ENCODE measurements around the gene ERBB4.
A peak's percentile ranks its signal among the peaks of the same experiment; 100 is the strongest.

ERBB4 gene

DNA sequence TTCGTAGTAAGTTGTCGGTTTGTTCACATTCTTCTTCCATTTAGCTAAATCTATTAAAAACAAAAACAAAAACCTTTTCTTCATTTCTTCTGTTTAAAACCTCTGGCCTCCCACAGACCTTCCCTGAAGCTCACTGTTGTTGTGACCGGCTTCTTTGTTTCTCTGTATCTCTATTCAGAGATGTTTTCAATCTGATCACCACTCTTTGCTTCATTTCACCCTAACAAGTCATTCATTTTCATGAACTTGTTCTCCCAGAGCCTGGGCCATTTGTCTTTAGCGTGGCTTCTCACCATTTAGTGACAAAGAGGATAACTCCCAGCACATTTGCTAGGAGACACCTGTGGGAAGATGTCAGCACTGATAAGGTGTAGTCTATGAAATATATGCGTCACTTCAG is 794.2 kb downstream of the ERBB4 start:
- H3K27me3 ChIP-seq (ENCODE audit: insufficient read depth, low read length, poor library complexity, severe bottlenecking) = no peaks in the 10 kb centered on the region
- no peaks in the 10 kb centered on the region for H4K20me1 ChIP-seq (ENCODE audit: insufficient read depth, low read length, poor library complexity, severe bottlenecking)
- no peaks in the 10 kb centered on the region for H3K9me2 ChIP-seq (replicated peaks; ENCODE audit: low read depth, low read length)
- H3K9me3 ChIP-seq (ENCODE audit: insufficient read depth, low read depth, low read length) = no peaks in the 10 kb centered on the region
- H2AFZ ChIP-seq (ENCODE audit: low read length) = peak overlapping the region; percentile 62; the same call in 1 of the 2 replicates
- H3K79me2 ChIP-seq (ENCODE audit: insufficient read depth, low read length) = no peaks in the 10 kb centered on the region
- TF ChIP-seq, protein P1, sequence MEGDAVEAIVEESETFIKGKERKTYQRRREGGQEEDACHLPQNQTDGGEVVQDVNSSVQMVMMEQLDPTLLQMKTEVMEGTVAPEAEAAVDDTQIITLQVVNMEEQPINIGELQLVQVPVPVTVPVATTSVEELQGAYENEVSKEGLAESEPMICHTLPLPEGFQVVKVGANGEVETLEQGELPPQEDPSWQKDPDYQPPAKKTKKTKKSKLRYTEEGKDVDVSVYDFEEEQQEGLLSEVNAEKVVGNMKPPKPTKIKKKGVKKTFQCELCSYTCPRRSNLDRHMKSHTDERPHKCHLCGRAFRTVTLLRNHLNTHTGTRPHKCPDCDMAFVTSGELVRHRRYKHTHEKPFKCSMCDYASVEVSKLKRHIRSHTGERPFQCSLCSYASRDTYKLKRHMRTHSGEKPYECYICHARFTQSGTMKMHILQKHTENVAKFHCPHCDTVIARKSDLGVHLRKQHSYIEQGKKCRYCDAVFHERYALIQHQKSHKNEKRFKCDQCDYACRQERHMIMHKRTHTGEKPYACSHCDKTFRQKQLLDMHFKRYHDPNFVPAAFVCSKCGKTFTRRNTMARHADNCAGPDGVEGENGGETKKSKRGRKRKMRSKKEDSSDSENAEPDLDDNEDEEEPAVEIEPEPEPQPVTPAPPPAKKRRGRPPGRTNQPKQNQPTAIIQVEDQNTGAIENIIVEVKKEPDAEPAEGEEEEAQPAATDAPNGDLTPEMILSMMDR (conservative IDR thresholded peaks at IDR 0.05; ENCODE audit: low read length) = no peak
- TF ChIP-seq EZH2phosphoT487 (IDR thresholded peaks at IDR 0.05; ENCODE audit: borderline replicate concordance) = no peak
- peaks cover 15% of the 10 kb centered on the region for H3K4me1 ChIP-seq (ENCODE audit: insufficient read depth, low read length, poor library complexity, severe bottlenecking)
- H3K36me3 ChIP-seq (ENCODE audit: insufficient read depth, low read length) = no peaks in the 10 kb centered on the region
- H3K9ac ChIP-seq (ENCODE audit: low read depth, low read length, poor library complexity, severe bottlenecking) = no peak overlapping the region
- no peak overlapping the region for H3K4me2 ChIP-seq (ENCODE audit: low read depth, low read length, poor library complexity, severe bottlenecking)
- no peaks in the 10 kb centered on the region for H3F3A ChIP-seq (ENCODE audit: low read depth)
- H3K4me3 ChIP-seq (ENCODE audit: low read length, poor library complexity, severe bottlenecking) = no peak overlapping the region

DNA sequence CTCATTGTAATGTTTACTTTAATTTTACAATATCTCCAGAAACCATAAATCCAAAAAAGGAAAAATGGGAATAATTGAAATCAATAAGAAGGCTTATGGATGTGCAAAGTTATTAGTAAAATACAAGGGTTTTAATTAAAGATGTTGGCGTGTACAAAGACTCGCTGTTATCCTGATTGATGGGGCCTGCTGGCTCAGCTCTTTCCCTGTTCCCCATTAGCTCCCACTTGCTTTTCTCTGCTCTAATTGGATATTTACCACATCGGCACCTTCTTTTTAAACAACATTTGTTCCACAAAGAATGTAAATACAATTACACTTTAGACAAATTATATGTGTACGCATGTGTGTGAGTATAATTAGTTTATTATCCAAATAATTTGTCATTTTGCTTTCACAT is 796.6 kb downstream of the ERBB4 start:
- peaks cover 15% of the 10 kb centered on the region for H3K4me1 ChIP-seq (ENCODE audit: insufficient read depth, low read length, poor library complexity, severe bottlenecking)
- H3K9me3 ChIP-seq (ENCODE audit: insufficient read depth, low read depth, low read length) = no peaks in the 10 kb centered on the region
- no peaks in the 10 kb centered on the region for H3K36me3 ChIP-seq (ENCODE audit: insufficient read depth, low read length)
- H4K20me1 ChIP-seq (ENCODE audit: insufficient read depth, low read length, poor library complexity, severe bottlenecking) = no peaks in the 10 kb centered on the region
- TF ChIP-seq, protein P1 (conservative IDR thresholded peaks at IDR 0.05; ENCODE audit: low read length) = no peak
- H3K4me2 ChIP-seq (ENCODE audit: low read depth, low read length, poor library complexity, severe bottlenecking) = no peak overlapping the region
- H3K27me3 ChIP-seq (ENCODE audit: insufficient read depth, low read length, poor library complexity, severe bottlenecking) = no peaks in the 10 kb centered on the region
- H2AFZ ChIP-seq (ENCODE audit: low read length) = no peak overlapping the region
- no peak overlapping the region for H3K9ac ChIP-seq (ENCODE audit: low read depth, low read length, poor library complexity, severe bottlenecking)
- H3K4me3 ChIP-seq (ENCODE audit: low read length, poor library complexity, severe bottlenecking) = no peak overlapping the region
- H3K9me2 ChIP-seq (replicated peaks; ENCODE audit: low read depth, low read length) = no peaks in the 10 kb centered on the region
- H3K79me2 ChIP-seq (ENCODE audit: insufficient read depth, low read length) = no peaks in the 10 kb centered on the region
- H3F3A ChIP-seq (ENCODE audit: low read depth) = no peaks in the 10 kb centered on the region

DNA sequence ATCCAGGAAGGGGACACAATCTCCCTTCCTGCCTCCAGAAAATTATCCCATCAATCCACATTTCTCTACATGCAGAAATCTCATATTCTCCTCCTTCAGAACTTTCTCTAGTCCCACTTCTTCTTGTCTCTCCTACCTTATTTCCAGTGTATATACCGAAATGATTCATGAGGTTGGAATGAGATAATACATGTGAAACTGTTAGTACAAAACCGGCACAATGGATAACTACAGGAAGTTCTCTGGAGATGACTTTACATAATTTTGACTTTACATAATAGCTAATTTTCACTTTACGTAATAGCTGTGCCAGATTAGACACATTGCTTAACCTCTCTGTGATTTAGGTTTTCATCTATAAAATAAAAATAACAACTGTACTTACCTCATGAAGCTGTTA is 801.3 kb downstream of the ERBB4 start:
- H3K36me3 ChIP-seq (ENCODE audit: insufficient read depth, low read length) = no peaks in the 10 kb centered on the region
- no peaks in the 10 kb centered on the region for H4K20me1 ChIP-seq (ENCODE audit: insufficient read depth, low read length, poor library complexity, severe bottlenecking)
- H3K4me1 ChIP-seq (ENCODE audit: insufficient read depth, low read length, poor library complexity, severe bottlenecking) = no peaks in the 10 kb centered on the region
- H2AFZ ChIP-seq (ENCODE audit: low read length) = 0 out of 2 replicates have a peak overlapping the region, but pooled peaks have one; percentile 32
- TF ChIP-seq, protein P1 (conservative IDR thresholded peaks at IDR 0.05; ENCODE audit: low read length) = no peak
- TF ChIP-seq EZH2phosphoT487 (IDR thresholded peaks at IDR 0.05; ENCODE audit: borderline replicate concordance) = no peak
- H3K9ac ChIP-seq (ENCODE audit: low read depth, low read length, poor library complexity, severe bottlenecking) = no peak overlapping the region
- no peaks in the 10 kb centered on the region for H3K79me2 ChIP-seq (ENCODE audit: insufficient read depth, low read length)
- no peaks in the 10 kb centered on the region for H3K9me2 ChIP-seq (replicated peaks; ENCODE audit: low read depth, low read length)
- no peak overlapping the region for H3K4me3 ChIP-seq (ENCODE audit: low read length, poor library complexity, severe bottlenecking)
- no peaks in the 10 kb centered on the region for H3K9me3 ChIP-seq (ENCODE audit: insufficient read depth, low read depth, low read length)
- no peak overlapping the region for H3K4me2 ChIP-seq (ENCODE audit: low read depth, low read length, poor library complexity, severe bottlenecking)
- no peaks in the 10 kb centered on the region for H3F3A ChIP-seq (ENCODE audit: low read depth)
- no peaks in the 10 kb centered on the region for H3K27me3 ChIP-seq (ENCODE audit: insufficient read depth, low read length, poor library complexity, severe bottlenecking)
